Articular chondrocyte of knee joint (primary cell): ENCODE measurements around the gene PKP1. TPM values are rescaled to one million over a fixed set of nuclear protein-coding genes. Genes with fewer than 3 reads are reported as not detected.

ENCODE experiments used
- total RNA-seq: library from RNA; depleted of rRNA; stranded (reverse); fragments of >200 nt; gene quantifications from 2 replicates; pipeline ENCODE4 v1.2.3, GENCODE V29; 2012

PKP1 gene
- 0.54 and 0.65 TPM in 2 replicates for total RNA-seq

DNA sequence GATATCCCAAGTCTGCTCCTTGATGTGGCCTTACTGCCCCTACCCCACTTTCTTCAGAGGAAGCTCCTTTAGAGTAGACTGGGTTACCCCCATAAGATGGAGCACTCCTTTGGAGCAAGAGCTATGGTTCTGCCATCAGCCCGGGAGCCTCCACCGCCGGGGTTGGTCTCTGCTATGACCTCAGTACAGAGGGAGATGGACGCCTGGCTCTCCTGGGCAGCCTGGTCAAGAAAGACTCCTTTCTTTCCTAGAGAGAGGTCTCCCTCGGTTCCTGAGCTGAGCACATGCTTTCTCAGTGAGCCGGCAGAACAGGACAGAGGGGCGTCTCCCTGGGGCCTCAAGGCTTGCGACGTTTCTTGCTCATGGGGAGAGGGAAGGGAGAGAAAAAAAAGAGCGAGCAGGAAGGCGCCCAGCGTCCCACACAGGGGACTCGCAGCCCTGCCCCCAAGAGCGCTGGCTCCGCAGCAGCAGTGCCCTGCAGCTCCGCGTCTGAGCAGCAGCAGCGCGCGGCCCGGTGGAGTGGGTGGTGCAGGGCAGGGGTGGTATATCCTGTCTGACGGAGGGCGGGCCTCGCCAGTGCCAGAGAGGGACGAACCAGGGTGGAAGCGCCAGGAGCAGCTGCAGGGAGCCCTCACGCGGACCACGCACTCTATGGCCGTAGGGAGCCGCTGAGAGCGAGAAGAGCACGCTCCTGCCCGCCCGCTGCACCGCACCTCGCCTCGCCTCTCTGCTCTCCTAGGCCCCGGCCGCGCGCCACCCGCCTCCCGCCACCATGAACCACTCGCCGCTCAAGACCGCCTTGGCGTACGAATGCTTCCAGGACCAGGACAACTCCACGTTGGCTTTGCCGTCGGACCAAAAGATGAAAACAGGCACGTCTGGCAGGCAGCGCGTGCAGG lies at the start of gene PKP1:
TSS of gene PKP1 (plus strand) at position 576 of the 899 bp plus-strand sequence. CDS start at position 773, 197 bp downstream.

DNA sequence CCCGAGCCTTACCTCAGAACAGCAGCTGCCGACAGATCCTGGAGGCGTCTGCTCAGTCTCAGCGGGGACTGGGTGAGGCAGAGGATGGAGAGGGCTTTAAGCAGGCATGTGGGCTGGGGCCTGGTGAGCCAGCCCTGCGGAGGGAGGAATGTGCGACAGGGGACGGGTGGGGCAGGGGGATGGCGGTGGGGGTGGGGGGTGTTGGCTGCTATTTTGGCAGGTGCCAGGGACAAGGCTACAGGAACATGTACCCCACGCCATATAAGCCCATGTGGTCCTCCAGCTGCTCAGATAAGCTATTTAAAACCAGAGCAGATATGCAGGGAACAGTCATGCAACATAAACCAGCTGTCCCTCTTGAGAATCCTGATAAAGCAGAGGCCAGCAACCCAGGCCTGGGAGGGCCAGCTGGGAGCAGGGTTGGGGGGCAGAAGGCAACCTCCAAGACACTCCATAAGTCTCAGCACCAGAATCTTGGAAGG lies 94.3 kb downstream of the PKP1 start, which contains the start of gene TNNT2:
TSS of gene TNNT2 (minus strand) at position 70 of the 482 bp plus-strand sequence. CDS start 4,426 bp downstream, outside the sequence.

Other genes with a start within 250 kb of the PKP1 start
- gene CACNA1S, start 171.1 kb upstream of the PKP1 start, total RNA-seq, result not detected in 2 replicates
- not detected in 2 replicates for gene ASCL5, start 156.3 kb upstream of the PKP1 start, total RNA-seq
- gene TMEM9, start 129.0 kb upstream of the PKP1 start, total RNA-seq, result 64.3 and 67.6 TPM in 2 replicates
- not detected in 2 replicates for gene IGFN1, start 92.7 kb upstream of the PKP1 start, total RNA-seq
- gene TNNT2, start 94.2 kb downstream of the PKP1 start, total RNA-seq, result not detected in 2 replicates
- gene LAD1, start 115.8 kb downstream of the PKP1 start, total RNA-seq, result not detected in 2 replicates
- gene TNNI1, start 138.2 kb downstream of the PKP1 start, total RNA-seq, result not detected in 2 replicates
- 67.7 and 69.9 TPM in 2 replicates for gene PHLDA3, start 185.7 kb downstream of the PKP1 start, total RNA-seq
- 157 and 200 TPM in 2 replicates for gene CSRP1, start 223.6 kb downstream of the PKP1 start, total RNA-seq